Keratinocyte (primary cell): Measurements from ENCODE around the gene TFB1M.

ENCODE experiments used
- CTCF ChIP-seq, 3 experiments: IDR thresholded peaks in 1 of 3; conservative IDR thresholded peaks in 1 of 3; optimal IDR thresholded peaks in 1 of 3; 2 replicates in 2 of 3; 3 replicates in 1 of 3; pipeline versions ENCODE3 to v1.5.1; 2011; ENCODE audit warnings: low read length in 3 of 3, mild to moderate bottlenecking in 3 of 3, moderate library complexity in 2 of 3, control low read depth in 1 of 3, inconsistent platforms in 1 of 3; ENCODE audit not compliant: insufficient read depth in 2 of 3; ENCODE audit errors: extremely low read depth in 1 of 3
- EZH2 ChIP-seq: IDR thresholded peaks from one replicate; pipeline ENCODE4 v1.6.1; 2012; ENCODE audit warnings: inconsistent platforms, mild to moderate bottlenecking, low read length, moderate library complexity

GRCh38 chr6:155235087-155235486 lies 79.2 kb downstream of the TFB1M start:
- TF ChIP-seq CTCF (optimal IDR thresholded peaks at IDR 0.05 in 1 of 3, IDR thresholded peaks at IDR 0.05 in 1 of 3, conservative IDR thresholded peaks at IDR 0.05 in 1 of 3; ENCODE audit: extremely low read depth in 1 of 3, insufficient read depth in 2 of 3, low read length in 3 of 3) (no peak), EZH2 (no peak)
